Stimulated activated CD4-positive, alpha-beta T cell treated with anti-CD3 and anti-CD28 coated beads, Interleukin-2, amount 100 ng/mL, for 48 hours (primary cell): ENCODE results near the gene BDKRB1.
"Not testable (repeated sequence)": the region's sequence is repeated elsewhere in the genome, so short reads cannot be mapped to it uniquely, and the experiment has no call there.

ENCODE experiments used
- DNase-seq, 2 donors: peaks; one replicate each; pipeline ENCODE4 v3.0.0-alpha.2; 2020

BDKRB1 gene

DNA sequence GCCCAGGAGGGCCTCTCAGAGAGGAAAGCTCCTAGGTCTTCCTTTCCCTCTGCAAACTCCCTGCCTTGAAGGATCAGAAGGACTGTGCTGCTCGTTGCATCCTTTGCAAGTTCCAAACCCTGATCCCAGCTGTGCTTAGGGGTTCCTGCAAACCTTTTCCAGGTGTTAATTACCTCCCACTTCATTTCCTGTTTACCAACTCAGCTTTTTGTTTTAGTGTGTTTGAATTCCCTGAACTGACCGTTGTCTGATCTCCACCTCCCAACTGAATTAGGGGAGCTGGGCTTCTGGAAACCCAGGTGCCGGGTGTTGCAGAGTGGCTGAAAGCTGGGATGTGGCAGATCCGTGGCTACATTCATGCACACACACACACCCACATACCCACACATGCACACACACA lies 20.6 kb upstream of the BDKRB1 start:
- DNase-seq: no peak

DNA sequence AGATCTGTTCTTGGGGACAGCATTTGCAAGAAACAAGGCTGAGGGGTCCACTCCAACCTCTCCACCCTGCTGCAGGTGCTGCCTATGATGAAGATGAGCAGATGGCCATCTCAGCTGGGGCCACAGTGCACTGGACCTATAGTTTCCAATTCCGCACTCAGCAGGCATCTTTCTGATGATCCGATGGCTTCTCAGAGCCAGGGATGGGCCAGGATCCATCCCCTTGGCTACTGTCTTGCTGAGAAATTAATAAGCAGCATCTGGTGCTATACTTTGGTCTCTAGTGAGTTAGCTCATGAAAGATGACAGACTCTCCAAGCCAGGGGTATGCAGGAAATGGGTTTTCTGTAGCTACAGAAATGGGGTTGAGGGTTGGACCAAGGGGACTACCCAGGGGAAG lies 18.4 kb upstream of the BDKRB1 start:
- DNase-seq: no peak

DNA sequence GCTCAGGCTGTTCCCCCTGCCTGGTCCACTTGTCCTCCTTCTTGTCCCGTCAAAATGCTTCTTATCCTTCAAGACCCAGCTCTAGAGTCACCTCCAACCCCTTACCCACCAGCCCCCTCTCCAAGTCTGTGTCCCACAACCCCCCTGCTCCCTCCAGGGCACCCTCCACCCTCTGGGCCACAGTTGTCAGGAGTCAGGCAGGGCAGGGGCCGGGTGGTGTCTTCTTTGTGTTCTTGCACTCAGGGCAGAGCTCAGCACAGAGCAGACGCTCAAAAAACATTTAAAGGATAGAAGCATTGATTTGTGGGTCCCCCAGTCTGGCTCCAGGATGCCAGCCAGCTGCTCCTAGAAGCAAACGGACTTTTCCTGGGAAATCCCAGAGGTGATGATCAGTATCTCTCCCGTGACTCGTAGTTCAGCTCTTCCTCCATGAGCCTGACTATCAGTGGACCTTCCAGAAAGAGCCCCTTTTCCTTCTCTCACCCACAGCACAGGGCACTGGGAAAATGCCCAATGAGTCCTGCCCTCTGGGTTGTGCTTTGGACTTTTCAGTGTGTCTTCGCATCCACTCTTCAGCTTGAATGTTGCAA lies 17.2 kb upstream of the BDKRB1 start:
- DNase-seq: no peak

DNA sequence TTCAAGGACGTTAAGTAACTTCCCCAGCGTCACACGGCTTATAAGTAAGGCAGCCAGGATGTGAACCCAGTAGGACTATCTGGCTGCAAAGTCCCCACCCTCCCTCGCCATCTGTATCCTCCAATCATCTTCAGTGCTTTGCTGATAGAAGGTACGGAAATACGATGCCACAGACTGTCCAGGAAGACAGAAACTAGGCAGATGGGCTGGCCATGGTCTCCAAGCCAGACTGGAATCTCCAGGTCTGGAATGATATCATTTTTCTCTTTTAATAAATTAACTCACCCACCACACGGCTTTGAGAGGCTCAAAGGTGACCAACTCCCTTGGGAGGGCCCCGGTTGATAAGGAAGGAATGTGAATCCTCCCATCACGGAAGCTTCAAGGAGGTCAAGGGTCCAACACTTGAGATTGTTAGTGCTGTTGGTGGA lies 16.3 kb upstream of the BDKRB1 start:
- no peak for DNase-seq

DNA sequence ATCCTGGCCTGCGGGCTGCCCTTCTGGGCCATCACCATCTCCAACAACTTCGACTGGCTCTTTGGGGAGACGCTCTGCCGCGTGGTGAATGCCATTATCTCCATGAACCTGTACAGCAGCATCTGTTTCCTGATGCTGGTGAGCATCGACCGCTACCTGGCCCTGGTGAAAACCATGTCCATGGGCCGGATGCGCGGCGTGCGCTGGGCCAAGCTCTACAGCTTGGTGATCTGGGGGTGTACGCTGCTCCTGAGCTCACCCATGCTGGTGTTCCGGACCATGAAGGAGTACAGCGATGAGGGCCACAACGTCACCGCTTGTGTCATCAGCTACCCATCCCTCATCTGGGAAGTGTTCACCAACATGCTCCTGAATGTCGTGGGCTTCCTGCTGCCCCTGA lies 15.4 kb upstream of the BDKRB1 start:
- no peak for DNase-seq

DNA sequence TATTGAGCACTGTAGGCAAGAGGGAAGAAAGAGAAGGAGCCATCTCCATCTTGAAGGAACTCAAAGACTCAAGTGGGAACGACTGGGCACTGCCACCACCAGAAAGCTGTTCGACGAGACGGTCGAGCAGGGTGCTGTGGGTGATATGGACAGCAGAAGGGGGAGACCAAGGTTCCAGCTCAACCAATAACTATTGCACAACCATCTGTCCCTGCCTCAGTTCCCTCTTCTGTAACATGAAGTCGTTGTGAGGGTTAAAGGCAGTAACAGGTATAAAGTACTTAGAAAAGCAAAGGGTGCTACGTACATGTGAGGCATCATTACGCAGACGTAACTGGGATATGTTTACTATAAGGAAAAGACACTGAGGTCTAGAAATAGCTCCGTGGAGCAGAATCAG lies 13.9 kb upstream of the BDKRB1 start:
- no peak for DNase-seq

DNA sequence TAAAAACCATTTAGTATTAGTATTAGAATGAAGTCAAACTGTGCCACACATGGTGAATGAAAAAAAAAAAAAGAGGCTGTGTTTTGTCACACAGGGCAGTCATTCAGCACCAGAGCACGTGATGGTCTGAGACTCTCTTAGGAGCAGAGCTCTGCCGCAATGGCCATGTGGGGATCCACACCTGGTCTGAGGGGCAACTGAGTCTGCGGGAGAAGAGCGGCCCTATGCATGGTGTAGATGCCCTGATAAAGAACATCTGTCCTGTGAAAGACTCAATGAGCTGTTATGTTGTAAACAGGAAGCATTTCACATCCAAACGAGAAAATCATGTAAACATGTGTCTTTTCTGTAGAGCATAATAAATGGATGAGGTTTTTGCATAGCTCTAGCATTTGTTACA lies 12.2 kb upstream of the BDKRB1 start:
- DNase-seq: no peak

DNA sequence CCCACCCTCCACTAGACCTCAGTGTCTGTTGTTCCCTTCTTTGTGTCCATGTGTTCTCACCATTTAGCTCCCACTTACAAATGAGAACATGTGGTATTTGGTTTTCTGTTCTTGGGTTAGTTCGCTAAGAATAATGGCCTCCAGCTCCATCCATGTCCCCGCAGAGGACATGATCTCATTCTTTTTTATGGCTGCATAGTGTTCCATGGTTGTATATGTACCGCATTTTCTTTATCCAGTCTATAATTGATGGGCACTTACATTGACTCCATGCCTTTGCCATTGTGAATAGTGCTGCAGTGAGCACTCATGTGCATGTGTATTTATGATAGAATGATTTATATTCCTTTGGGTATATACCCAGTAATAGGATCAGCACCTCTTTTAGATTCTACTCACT lies 10.9 kb upstream of the BDKRB1 start:
- DNase-seq: not testable (repeated sequence)

DNA sequence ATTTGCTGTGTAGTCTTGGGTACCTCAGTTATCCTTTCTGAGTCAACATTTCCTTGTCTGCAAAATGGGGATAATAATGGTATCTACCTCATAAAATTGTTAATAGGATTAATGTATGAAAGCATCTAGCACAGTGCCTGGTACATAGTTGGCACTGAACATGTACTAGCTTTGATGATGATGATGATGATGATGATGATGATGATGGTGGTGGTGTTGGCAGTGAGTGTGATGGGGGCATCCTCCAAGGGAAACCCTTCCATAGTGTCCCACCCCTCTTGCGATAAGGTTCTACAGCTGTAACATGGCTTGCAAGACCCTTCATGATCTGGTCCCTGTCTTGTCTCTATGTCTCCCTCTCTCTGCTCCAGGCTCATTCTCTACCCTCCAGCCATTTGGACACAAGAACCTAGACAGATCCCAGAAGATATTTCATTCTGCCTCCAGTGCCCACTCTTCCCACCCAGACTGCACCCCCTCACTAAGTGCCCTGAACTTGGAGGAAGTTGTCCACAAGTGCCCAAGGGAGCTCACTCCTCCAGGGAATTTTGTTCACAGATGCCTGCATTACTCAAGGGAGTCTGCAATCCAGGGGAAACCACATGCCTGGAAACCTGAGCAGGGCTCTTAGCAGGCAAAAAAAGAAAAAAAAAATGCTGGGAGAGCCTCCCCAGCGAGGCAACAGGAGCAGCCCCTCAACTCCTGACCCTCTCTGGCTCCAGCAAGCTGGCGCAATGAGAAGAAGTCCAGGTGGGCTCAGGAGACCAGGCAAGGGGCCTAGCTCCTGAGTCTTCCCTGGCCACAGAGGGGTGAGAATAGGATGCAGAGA lies 10.1 kb upstream of the BDKRB1 start:
- DNase-seq: no peak

DNA sequence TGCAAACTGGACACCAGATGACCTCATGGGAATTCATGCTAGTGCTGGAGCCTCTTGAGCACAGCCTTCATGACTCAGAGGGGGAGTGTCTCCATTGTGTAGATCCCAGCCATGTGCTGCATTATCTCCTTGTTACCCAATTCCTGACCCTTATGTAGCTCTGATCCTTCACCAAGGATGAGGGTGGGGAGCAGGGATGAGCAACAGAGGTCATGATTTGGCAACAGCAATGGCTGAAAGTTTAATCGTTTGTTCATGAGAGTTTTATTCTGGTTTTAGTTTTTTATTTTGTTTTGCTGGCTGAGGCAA lies 9.5 kb upstream of the BDKRB1 start:
- DNase-seq: no peak

DNA sequence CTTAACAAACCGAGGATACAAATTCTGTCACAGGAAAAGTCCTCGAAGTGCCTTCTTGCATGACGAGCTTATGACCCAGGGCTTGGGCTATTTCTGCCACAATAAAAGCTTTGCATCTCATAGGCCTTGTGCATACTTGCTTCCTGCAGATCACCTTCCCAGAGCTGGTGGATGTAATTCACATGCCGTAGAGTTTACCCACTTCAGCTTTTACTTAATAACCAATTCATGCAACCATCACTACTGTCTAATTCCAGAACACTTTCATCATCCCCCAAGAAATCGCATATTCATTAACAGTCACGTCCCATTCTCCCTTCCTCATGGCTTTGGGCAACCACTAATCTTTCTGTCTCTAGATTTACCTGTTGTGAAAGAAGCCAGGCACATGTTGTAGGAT lies 9.0 kb upstream of the BDKRB1 start:
- DNase-seq: no peak

DNA sequence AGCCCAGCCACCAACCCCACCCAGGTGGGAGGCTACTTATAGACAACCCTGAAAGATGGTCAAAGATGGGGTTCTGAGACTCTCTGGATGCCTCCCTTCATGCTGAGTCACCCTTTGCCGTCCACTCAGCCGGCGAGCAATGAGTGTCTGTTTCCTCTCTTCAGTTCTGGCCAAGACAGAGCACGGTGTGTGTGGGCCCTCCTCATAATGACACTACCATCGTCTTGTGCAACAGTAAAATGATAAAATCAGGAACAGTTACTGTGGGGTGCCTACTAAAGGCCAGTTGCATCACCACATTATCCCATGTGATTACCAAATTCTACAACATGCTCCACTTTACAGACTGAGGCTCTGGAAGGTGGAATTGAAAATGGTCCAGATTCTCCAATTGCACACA lies 7.0 kb upstream of the BDKRB1 start:
- DNase-seq: no peak

DNA sequence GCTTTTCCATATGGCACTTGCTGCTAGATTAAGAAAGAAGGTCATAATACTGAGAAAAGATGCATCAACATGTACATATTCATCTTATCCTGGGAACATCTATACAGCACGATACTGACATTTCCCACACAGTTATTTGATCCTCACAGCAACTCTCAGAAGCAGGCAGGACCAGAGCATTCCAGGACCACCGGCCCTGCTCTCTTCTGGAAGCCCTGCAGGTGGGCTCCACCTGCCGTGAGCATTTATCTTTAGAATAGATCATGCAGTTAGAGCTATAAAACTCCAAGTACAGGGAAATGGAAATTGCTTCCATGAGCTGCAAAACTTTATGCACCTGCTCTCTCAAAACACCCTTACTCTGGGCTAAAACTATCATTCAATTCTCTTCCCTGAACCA lies 5.5 kb upstream of the BDKRB1 start:
- no peak for DNase-seq

DNA sequence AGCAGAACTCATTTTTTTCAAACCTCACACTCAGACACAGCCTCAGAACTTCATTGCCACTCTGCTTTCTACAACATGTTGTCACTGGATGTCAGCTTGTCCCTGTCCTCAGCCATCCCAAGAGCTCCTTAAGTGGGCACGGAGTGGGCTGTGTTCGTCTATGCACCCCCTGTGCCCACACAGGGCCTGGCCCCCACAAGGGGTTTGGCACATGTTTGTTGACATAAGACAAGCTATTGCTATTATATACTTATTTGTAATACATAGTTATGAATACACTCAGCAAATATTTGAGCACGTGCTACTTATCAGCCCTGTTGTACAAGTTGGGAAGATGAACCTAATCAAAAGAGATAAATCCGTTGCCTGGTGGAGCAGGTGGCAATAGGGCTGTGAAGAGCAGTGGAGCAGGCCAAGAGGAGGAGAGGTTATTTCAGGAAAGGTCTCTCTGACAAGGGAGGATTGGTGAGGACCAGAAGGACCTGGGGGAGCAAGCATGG lies 4.3 kb upstream of the BDKRB1 start:
- no peak for DNase-seq

DNA sequence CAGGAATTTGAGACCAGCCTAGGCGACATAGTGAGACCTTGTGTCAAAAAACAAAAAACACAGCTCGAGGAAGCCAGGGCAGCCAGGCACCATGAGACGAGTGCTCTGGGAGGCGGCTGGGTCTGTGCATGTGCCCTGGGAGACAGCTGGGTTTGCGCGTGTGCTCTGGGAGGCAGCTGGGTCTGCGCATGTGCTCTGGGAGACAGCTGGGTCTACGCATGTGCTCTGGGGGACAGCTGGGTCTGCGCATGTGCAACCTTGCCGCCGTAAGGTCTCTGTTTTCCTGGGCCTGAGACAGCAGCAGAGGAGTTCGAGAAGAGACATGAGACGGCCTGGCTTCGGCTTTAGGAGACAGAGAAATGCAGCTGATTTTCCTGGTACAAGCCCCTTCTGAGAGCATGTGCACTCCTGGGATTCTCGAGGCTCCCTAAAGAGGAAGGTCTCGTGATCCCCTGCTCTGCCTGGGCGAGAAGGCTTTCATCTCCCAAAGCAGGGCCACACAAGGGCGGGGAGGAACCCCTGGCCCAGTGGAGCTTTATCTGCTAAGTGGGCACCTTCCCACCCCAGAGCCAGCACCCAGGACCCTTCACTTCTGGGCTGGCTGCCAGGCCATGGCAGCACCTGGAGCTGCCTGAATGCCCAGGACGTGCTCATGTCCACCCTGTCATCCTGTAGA lies 3.5 kb upstream of the BDKRB1 start:
- no peak for DNase-seq

DNA sequence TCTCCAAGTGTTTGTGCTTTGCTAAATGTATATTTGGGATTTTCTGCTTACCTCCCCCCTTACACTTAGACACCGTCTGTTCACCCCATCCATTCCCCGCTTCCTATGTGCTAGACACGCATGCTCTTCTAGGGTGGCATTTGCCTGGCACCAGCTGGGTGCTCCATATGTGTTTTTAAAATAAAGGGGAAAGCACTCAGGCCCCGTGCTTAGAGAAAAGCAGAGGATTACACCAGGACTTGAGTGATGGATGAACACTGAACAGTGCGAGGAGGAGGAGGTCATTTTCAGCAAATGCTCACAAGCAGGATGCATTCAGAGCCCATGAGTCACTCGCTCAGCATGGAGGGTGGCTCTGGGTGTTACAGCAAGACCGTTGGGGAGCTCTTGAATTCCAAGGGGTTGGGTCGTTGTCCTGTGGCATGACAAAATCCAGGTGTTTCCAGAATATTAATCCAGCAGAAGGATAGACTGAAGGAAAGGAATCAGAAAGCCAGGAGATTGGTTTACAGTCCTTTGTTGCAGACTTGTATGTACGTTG lies 2.9 kb upstream of the BDKRB1 start:
- DNase-seq: no peak

DNA sequence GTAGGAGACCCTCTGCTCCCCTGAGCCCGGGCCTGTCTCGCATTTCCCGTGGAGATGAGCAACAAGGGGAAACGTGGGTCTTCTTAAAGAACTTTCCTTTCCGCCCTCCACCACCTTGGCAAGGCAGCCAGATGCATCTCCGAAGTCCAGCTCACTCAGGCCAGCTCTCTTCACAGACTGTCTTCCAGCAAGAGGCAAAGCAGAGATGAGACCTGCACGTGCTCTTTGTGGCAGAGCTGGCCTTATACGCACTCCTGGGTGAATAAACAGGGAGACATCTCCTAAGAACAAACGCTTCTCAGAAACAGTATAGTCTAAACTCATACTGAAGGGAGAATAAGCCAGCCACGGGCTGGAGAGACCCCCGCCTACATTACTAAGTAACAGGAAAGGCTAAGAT lies 1.3 kb upstream of the BDKRB1 start:
- no peak for DNase-seq

DNA sequence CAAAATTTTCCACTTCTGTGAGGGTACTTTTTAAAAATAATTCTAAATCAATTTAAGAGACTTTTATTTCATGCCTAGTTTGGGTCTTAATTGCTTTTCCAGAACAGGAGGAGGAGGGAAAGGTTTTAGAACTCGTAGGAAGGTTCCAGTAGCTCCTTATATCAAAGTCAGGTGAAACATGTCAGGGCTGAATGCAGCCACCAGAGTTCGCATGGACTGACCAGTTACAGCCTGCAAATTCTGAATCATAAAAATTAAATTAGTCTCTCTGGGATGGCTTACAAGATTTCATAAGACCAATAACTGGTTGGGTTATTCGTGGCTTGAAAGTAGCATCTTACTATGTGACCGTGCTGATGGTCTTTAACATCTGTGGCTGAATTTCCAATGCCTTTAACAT lies 397 bp downstream of the BDKRB1 start:
- DNase-seq: no peak

DNA sequence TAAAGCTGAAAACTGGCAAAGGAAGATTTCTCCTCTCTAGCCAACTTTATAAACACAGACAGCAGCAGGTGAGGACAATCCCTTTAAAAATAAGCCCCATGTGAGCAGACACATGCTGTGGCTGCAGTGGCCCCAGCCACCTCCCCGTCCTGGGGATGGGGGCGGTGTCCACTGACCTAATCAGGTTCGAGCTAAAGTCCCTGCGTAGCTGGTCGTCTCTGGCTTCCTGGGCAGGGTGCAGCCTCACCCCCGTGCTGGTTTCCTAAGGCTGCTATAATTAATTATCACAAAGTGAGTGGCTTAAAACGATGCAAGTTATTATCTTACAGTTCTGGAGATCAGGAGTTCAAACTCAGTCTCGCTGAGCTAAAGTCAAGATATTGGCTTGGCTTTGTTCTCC lies 1.0 kb downstream of the BDKRB1 start:
- no peak for DNase-seq

DNA sequence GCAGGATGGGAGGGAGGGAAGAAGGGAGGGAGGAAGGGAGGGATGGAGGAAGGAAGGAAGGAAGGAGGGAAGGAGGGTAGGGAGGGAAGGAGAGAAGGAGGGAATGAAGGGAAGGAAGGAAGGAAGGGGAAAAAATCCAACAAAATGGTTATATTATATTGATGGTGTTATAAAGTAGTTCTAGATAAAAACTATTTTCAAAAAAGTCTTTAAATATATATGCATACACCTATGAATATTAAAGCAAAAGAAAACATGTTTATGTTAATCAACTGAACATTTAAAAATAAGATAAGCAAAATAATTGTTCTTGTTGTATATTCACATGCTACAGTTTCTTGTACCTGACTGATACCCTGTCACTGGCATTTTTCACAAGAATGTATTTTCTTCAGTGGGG lies 1.9 kb downstream of the BDKRB1 start:
- DNase-seq: no peak

DNA sequence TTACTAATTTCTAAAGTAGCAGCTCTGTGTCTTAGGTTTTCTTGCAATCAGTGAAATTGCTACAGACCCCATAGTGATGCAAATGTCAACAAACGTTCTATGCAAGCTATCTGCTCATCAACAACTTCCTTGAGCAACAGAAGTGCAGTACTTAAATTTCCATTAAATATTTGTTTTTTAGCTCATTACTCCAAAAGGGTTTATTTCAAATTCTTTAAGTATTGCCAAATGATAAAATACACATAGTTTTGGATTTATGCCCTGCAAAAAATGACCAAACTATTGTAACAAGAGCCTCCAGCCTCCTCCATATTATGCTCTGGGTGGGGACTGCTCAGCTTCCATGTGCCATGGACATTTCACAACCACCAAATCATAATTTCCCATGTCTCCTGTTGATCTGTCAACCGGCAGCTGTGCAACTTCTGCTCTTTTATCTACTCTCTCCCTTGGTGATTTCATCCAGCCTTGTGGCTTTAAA lies 4.4 kb downstream of the BDKRB1 start:
- no peak for DNase-seq

DNA sequence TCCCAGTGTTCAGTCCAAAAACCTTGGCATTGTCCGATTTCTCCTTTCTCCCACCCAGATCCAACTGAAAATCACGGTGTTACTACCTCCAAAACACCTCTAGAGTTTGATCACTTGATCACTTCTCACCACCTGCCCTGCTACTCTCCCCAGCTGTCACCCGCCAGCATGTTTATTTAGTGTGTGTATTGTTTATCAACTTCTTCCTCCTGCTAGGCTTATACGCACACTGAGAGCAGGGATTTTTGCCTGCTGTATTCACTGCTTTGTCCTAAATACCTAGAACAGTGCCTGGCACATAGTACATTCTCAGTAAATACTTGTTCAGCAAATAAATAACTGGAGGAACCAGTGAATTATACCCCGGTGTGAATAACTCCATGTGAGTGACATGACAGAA lies 5.0 kb downstream of the BDKRB1 start:
- DNase-seq: no peak

DNA sequence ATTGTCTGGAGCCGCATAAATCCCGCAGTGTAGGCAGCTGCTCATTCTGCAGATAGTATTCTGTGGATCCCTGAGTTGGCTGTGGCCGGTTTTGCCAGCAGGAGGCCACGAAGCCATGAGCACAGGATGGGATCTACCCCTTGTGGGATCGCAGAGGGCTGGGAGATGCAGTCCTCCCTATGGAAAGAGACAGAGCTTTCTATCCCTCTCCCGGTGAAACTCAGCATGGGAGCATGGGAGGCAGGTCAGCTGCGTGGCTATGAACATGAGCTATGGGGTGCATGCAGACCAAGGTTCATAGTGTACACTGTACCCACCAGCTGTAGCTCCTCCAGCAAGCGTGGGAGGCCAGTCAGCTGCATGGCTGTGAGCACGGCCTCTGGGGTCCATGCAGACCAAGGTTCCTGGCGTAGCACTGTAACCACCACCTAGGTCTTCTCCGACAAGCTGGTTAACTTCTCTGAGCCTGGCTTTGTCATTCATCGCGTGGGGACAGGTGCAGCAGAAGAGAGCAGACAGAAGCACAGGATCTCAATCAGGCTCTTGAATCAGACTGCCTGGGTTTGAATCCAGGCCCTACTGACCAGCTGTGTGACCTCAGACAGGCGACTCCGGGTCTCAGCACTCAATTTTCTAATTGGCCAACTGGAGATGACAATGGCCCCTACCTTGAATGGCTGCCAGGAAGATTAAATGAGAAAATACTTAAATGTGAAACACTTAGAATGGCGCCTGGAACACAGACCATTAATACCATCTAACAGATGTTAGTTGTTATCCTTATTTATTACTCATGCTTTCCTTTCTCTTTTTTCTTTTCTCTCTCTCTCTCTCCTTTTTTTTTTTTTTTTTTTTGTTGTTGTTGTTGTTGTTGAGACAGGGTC lies 6.0 kb downstream of the BDKRB1 start:
- no peak for DNase-seq
